ENCODE data around the gene FBXL13.
"Not testable (repeated sequence)": the region's sequence is repeated elsewhere in the genome, so short reads cannot be mapped to it uniquely, and the experiment has no call there.

FBXL13 gene

DNA sequence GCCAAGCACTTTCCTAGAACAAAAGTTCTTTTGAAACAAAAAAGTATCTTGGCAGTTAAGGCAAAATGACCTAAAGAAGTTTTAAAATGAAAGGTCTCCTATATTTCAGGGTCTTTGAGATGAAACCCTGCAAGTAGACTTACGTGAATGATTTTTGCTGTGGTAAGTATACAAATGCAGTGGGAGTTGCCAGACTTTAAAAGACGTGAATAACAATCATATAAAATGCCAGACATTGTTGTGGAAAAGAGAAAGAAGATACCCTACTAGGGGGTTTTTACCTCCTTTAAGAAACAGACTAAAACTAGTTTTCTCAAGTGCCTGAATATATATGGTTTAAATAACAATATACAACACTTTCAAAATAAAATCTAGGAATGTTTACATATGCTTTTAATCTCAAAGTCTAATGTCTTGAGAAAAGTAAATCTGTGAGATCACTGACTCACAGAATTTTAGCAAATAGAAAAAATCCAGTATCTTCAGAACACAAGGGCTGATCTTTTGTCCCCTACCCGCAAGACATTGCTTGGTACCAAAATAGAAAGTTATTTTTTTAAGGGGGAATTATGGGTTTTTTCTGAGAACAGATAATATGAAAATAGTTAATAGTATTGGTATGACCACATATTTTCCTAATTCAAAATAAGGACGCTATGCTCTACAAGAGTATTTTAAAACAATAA is 132.3 kb downstream of the FBXL13 start:
- no peak for DNase-seq (ENCODE audit: low read depth in 2 of 3, low spot score in 1 of 3)

- DNase-seq (ENCODE audit: low read depth in 2 of 3, low spot score in 1 of 3), result no peak
Observed at GRCh38 chr7:102938679-102939078, 135.9 kb downstream of the FBXL13 start.

GRCh38 chr7:102935450-102936115 is 139.0 kb downstream of the FBXL13 start:
- DNase-seq (ENCODE audit: low read depth in 2 of 3, low spot score in 1 of 3), result no peak

DNA sequence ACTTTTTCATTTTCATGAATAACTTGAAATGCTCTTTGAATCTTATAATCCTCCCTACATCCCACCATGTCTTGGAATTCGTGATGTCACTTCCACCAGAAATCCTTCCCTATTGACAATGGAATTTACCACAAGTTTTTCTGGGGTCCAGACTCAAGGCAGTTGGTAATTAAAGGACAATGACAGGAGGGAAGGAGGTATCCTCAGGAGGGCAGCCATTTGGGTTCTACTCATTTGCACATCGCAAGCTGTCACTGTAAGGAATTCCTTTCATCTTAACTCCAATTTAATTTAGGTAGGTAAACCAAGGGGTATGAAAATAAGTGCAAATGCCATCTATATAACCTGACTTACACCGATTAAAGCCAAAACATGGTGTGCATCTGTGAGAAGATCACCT is 139.9 kb downstream of the FBXL13 start:
- no peak for DNase-seq (ENCODE audit: low read depth in 2 of 3, low spot score in 1 of 3)

DNA sequence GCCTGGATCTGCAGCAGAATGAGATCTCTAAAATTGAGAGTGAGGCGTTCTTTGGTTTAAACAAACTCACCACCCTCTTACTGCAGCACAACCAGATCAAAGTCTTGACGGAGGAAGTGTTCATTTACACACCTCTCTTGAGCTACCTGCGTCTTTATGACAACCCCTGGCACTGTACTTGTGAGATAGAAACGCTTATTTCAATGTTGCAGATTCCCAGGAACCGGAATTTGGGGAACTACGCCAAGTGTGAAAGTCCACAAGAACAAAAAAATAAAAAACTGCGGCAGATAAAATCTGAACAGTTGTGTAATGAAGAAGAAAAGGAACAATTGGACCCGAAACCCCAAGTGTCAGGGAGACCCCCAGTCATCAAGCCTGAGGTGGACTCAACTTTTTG is 140.4 kb downstream of the FBXL13 start:
- DNase-seq (ENCODE audit: low read depth in 2 of 3, low spot score in 1 of 3), result no peak

GRCh38 chr7:102933763-102934162 is 140.8 kb downstream of the FBXL13 start:
- no peak for DNase-seq (ENCODE audit: low read depth in 2 of 3, low spot score in 1 of 3)

- no peak for DNase-seq (ENCODE audit: low read depth in 2 of 3, low spot score in 1 of 3)
Observed at GRCh38 chr7:102931757-102932156, 142.8 kb downstream of the FBXL13 start.

DNA sequence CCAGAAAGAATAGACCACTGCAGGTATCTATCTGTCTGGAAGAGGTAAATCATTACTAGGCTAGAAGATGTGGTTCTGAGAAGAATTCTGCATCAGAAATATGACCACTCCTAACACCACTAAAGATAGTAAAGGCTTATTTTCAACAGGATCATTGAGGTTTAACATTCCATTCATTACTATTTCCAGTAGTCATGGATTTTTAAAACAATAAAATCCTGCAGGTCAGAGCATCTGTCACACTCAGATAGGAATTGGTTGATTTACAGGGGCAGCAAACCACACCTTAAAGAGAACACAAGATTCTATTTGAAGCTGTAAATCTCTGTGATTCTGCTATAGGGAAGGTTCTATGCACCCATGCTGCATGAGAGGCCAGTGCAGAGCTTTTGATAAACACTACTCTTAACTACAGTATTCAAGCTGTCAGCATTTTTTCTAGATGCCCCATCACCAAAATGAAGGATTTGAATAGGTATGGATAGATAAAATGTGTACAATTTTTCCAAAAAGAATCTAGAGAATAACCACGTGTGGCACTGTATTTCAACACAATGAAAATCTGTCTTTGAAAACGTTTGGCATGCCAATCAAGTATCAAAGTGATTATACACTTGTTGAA is 147.2 kb downstream of the FBXL13 start:
- no peak for DNase-seq (ENCODE audit: low read depth in 2 of 3, low spot score in 1 of 3)

DNA sequence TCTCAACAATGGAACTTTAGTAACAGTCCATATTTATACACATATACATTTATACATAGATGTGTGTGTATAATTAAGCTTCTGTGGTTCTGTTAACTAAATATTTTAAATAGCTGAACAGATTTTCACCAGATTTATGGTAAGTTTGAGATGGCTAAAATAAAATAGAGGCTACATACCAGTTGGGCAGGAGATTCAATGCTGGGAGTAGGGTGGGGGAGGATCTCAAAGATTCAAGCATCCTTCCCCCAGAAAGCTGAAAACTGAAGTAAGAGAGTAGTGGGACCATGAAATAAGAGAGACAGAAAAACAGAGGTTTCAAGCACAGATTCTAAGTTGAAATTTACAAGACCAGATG is 147.8 kb downstream of the FBXL13 start:
- no peak for DNase-seq (ENCODE audit: low read depth in 2 of 3, low spot score in 1 of 3)

GRCh38 chr7:102925976-102926782 is 148.4 kb downstream of the FBXL13 start:
- DNase-seq (ENCODE audit: low read depth in 2 of 3, low spot score in 1 of 3), result no peak

DNA sequence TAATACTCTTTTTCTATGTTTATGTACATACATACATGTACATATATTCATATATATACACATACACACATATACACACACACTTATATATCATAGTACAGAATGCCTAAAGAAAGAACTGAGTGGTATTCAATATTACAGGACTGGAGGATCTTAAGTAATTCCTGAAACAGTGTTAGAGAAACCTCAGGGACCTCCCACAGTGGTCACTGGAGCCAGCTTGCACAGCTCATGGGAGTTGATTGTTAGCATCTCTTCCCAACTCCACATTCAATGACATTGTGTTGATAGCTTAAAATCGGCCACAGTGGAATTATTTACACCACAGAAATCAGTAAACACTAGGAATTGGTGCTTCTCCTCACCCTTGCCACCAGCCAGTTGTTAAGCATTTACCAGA is 155.8 kb downstream of the FBXL13 start:
- DNase-seq (ENCODE audit: low read depth in 2 of 3, low spot score in 1 of 3), result no peak

DNA sequence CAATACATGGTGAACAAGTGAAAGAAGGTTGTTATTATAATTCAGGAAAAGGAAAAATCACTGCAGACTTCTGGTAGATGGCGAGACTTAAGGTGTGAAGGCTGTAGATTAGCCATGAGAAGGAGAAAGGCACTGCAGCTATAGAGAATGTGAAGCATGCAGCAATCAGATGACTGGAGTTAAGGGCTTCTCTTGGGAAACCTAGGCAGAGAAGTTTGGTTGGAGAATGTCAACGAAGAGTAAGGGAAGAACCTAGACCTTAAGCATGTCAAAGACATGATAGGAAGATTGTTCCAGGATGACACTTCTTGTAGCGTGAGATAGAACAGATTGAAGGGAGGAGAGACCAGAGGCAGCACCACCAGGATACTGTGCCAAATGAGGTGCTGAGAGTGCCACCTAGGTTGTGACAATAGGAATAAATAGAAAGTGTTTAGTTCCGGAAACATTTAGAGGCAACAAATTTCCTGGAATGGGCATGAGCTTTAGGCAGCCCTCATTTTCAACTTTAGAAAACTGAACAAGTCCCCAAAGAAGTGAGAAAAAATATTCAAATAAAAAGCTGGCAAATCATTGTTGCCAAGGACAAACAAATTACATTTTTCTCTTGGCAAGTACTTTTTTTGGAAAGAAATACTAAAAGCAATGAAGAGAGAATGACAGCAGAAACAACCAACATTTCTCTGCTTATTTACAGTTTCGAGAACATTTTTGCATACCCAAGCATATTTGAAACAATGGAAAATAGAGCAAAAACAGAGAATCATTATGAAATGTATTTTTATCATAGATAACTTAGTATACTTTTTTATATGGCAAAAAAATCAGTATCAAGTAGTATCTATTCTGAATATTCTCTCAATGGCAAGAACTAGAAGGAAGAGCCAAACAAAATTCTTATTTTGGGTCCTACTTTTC is 156.9 kb downstream of the FBXL13 start:
- DNase-seq (ENCODE audit: low read depth in 2 of 3, low spot score in 1 of 3), result no peak

DNA sequence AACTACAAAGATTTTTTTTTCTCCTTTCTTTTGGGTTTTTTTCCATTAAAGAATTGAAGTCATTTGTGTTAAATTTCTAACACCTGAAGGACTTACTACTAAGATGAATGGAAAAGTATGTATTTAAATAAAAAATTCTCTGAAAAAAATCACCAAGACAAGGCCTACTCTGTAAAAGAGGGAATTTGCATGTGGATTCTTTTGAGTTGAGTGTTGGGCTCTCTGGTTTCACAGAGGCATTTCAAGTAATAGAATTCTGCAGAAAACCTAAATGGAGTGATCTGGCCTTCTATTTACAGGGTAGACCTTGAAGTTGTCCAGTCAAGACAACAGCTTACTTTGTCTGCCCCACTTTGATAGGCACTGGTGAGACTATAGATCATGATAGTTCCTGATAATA is 157.7 kb downstream of the FBXL13 start:
- no peak for DNase-seq (ENCODE audit: low read depth in 2 of 3, low spot score in 1 of 3)

- DNase-seq (ENCODE audit: low read depth in 2 of 3, low spot score in 1 of 3), result no peak
Observed at GRCh38 chr7:102916426-102916825, 158.2 kb downstream of the FBXL13 start.

GRCh38 chr7:102914585-102914984 is 160.0 kb downstream of the FBXL13 start:
- DNase-seq (ENCODE audit: low read depth in 2 of 3, low spot score in 1 of 3), result no peak

DNA sequence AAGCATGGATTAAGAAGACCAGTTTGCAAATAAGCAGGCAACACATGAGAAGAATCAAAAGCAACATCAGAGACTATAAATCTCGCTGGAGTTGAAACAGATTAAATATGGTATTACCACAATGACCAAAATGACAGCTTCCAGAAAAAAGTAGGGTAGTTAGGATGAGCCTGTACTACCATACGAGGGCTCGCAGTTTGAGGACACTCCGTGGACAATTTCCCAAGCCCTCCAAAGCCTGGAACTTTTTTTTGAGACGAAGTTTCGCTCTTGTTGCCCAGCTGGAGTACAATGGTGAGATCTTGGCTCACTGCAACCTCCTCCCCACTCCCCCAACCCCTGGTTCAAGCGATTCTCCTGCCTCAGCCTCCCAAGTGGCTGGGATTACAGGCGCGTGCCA is 160.8 kb downstream of the FBXL13 start:
- no peak for DNase-seq (ENCODE audit: low read depth in 2 of 3, low spot score in 1 of 3)

DNA sequence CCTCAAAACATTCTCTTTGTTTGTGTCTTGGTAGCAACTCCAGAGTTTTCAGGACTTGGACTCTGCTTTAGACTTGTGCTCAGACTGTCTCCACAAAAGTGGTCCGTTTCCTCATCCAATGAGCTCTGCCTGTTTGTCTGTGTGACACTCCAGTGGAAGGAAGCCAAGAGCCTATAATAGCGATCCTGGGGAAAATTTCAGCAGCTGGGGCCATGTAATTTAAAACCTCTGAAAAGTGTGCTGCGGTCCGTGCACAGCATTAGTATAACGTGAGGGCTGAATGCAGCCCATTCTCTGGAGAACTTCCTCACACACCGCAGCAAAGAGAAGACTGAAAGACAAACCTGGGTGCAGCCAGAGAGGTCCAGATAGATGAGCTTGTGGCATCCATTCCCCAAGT is 161.9 kb downstream of the FBXL13 start, which contains the start of gene LRRC17:
TSS of gene LRRC17 (plus strand) at position 259 of the 400 bp plus-strand sequence. CDS start 20,914 bp downstream, outside the sequence.
- no peak for DNase-seq (ENCODE audit: low read depth in 2 of 3, low spot score in 1 of 3)

DNA sequence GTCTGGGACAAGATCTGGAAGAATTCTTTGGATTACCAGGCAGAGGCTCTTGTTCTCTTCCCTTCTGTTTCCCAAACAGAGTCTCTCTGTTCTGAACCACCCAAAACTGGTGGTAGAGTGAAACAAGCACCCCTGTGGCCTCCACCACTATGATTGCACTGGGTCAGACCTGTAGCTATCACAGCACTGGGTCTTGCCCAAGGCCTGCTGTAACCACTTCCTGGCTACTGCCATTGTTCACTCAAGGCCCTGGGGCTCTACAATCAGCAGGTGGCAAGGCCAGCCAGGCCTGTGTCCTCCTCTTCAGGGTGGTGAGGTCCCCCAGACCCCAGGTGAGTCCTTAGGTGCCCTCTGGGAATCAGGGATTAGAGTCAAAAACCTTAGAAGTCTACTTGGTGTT is 165.9 kb downstream of the FBXL13 start:
- no peak for DNase-seq (ENCODE audit: low read depth in 2 of 3, low spot score in 1 of 3)

DNA sequence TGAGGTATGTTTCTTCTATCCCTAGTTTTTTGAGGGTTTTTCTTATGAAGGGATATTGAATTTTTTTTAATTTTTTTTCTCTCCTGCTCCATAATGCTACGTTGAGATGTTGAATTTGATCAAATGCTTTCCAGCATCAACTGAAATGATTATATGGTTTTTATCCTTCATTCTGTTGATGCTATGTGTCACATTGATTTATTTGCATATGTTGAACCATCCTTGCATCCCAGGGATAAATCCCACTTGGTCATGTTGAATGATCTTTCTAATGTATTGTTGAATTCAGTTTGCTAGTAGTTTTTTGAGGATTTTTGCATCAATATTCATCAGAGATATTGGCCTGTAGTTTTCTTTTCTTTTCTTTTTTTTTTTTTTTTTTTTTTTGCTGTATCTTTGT is 171.0 kb downstream of the FBXL13 start:
- not testable (repeated sequence) for DNase-seq (ENCODE audit: low read depth in 2 of 3, low spot score in 1 of 3)

- not testable (repeated sequence) for DNase-seq (ENCODE audit: low read depth in 2 of 3, low spot score in 1 of 3)
Observed at GRCh38 chr7:102902052-102902451, 172.5 kb downstream of the FBXL13 start.

DNA sequence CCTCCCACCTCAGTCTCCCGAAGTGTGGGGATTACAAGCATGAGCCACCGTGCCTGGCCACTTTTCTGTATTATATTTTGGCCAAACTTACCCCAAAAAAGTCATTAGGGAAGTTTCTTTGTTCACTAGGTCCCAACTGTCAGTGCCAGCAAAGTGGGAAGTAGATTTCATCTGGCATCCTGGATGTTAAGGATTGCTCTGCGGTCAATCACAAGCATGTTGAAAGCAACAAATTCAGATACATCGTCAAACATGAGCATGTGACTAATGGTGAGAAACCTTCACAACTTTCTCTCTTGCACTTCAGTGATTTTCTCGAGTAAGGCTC is 176.1 kb downstream of the FBXL13 start:
- DNase-seq (ENCODE audit: low read depth in 2 of 3, low spot score in 1 of 3), result no peak
